HG02981 (cell line): Measurements from ENCODE around the gene MGAT3.
"Not testable (repeated sequence)": the region's sequence is repeated elsewhere in the genome, so short reads cannot be mapped to it uniquely, and the experiment has no call there.

Experiments
- ATAC-seq: cut with Tn5 transposase; IDR thresholded peaks from one replicate; pipeline ENCODE4 v1.9.1; 2021; ENCODE audit warnings: mild to moderate bottlenecking, moderate library complexity; ENCODE audit not compliant: unreplicated experiment

The MGAT3 gene

DNA sequence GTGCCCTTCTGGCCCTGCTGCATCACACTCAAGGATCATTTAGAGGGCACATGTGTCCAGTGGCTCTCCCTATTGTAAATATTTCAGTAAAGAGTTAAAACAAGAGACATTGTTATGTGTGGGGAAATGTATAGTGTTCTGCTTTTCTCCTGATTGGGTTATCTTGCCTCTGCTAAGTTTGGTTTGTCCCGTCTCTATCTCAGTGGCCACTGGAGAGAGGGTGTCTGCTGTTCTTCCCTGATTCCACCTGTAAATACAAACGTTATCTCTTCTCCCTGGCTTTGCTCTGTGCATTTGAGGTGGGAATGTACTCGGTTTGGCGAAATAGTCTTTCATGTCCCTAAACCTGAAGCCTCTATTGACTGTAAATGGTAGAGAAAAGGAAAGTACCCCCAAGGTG, 51.6 kb downstream of the MGAT3 start:
- ATAC-seq = no peak

DNA sequence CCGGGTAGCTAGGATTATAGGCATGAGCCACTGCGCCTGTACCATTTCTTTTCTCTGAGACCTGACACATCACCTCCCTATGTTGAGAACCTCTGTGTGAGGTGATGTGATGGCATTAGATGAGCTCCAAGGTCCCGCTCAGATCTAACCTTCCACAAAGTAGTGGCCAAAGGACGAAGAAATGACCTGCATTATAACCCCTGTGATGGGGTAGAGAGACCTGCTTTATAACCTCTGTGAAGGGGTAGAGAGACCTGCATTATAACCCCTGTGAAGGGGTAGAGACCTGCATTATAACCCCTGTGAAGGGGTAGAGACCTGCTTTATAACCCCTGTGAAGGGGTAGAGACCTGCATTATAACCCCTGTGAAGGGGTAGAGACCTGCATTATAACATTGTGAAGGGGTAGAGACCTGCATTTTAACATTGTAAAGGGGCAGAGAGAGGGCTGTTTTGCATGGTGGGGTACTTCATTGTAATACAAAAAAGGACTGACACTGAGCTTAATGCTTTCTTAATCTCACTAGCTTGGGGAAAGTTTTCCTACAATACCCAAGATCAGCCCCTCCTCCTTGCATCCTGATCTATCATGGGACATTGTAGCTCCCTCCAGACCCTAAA, 53.8 kb downstream of the MGAT3 start:
- ATAC-seq = no peak

DNA sequence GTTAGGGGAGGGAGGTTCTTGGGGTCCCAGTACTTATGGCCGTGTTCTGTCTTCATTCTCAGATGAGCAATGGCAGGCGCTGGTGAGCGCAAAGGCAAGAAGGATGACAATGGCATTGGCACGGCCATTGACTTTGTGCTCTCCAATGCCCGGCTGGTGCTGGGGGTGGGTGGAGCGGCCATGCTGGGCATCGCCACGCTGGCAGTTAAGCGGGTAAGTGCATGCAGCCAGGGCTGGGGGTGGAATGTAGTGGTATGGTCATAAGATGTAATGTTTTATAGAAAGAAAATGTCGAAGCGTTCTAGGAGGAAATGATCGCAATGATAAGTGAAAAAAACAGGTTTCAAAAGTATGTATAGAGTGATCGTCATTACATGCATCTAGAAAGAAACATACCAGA, 54.4 kb downstream of the MGAT3 start:
- ATAC-seq = no peak

DNA sequence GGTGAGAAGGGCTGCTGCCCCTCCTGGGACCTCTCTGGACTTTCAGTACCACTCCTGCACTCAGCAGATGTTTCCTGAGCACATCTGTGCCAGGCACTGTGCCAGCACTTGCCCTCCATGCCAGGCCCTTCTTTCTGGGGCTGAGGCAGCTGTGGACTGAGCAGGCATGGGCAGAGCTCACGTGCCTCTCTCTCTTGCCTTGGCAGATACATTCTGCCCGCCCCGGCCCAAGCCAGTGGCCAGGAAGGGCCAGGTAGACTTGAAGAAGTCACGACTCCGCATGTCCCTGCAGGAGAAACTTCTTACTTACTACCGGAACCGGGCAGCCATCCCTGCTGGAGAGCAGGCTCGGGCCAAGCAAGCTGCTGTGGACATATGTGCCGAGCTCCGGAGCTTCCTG, 55.2 kb downstream of the MGAT3 start:
- ATAC-seq = no peak

DNA sequence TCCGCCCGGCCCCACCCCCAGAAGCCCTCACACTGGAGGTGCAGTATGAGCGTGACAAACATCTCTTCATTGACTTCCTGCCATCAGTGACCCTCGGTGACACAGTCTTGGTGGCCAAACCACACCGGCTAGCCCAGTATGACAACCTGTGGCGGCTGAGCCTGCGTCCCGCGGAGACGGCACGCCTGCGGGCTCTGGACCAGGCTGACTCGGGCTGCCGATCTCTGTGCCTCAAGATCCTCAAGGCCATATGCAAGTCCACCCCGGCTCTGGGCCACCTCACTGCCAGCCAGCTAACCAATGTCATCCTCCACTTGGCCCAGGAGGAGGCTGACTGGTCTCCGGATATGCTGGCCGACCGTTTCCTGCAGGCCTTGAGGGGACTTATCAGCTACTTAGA, 57.0 kb downstream of the MGAT3 start:
- no peak for ATAC-seq

DNA sequence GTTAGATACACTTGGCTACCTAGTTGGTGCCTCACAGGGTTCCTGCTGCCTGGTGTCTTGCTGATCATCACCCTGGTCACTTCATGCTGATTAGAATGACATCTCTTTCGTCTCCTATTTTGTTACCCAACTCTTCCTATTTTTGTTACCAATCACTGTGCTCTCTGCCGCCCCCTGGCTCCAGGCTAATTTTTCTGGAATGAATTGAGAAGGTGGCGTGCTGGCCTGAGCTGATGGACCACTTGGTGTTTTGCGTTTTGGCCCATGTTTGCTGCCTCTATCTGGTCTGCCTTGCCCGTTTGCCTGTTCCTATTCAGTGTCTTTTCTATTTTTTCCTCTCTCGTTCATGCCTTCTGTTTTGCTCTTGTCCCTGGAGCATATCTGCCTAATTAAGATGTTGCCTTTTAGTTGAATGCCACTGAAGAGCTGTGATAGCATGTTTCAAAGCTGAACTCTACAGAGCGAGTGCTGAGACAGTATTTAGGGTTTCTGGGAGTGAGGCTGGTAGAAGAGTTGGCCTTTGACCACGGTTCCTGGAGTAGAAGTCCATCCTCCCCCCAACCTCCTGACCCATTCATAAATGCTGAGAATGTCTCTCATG, 57.7 kb downstream of the MGAT3 start:
- no peak for ATAC-seq

DNA sequence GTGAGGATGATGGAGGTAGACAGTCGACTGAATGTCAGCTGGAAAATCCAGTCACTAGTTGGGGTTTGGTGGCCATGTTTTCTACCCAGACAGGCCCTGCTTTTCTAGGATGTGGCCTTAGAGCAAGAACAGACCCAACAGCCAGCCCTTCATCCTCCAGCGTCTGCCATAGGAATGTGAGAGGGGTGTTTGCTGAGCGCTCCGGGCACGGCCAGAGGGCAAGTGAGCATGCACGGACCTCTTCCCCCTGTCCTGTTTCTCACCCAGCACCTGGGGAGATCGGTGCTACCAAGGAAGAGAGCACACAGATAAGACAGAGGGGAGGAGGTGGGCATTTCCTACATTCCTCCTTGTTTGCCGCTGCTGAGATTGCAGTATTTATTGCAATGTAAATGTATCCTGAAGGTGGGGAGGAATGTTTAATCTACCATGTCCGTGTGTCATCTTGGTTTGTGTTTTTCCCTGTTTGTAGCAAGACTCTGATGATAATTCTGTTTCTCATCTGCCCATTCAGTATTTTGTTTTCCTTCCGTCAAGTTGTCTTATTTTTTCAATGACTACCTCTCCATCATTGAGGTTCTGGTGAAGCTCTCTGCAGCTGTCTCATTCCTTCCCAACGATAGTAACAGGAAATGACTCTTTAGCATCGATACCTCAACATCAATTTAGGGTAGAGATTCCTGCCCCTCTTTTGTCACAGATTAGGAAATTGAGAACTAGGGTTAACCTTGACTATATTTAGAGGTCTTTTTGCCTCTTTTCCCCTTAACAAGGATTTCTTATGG, 58.6 kb downstream of the MGAT3 start:
- no peak for ATAC-seq

DNA sequence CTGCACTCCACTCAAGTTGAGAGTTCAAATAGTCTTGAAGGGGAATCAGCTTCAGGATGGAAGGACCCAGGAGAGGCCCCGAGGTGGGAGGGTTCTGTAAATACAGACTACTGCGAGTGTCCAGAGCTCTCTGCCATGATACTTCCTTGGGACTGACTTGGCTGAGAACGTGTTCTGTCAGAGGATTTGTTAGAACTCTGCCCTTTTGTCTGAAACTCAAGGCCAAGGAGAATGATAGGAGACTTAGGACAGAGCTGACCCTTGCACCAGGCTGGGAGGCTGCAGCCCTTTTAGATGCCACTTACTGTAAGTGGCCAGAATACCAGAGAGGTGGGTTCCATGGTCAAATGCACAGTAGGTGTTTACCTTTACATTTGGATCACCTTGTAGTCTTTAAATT, 60.7 kb downstream of the MGAT3 start:
- no peak for ATAC-seq

DNA sequence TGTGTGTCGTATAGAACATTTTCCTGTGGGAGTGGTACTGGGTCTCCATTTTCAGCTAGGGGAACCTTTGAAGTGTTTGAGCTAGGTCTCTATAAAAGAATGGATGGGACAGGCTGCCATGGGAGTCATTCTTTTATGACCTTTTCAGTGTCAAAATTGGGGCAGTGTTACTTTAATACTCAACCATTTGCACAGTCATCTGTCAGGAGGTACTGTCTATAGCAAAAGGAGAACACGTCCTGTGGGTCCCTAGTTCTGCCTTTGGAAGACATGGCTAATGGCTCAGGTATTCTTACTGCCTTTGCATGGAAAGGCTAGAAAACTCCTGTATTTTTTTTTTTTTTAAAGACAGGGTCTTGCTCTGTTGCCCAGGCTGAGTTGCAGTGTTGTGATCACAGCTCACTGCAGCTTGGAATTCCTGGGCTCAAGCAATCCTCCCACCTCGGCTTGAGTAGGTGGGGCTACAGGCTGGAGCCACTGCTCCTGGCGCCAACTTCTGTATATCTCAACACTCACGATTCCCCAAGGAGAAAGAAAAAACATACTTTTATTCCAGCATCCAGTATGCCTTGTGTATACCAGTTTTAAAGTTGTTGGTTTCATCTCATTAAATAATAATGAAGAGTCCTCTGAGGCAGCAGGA, 61.5 kb downstream of the MGAT3 start:
- ATAC-seq = no peak

DNA sequence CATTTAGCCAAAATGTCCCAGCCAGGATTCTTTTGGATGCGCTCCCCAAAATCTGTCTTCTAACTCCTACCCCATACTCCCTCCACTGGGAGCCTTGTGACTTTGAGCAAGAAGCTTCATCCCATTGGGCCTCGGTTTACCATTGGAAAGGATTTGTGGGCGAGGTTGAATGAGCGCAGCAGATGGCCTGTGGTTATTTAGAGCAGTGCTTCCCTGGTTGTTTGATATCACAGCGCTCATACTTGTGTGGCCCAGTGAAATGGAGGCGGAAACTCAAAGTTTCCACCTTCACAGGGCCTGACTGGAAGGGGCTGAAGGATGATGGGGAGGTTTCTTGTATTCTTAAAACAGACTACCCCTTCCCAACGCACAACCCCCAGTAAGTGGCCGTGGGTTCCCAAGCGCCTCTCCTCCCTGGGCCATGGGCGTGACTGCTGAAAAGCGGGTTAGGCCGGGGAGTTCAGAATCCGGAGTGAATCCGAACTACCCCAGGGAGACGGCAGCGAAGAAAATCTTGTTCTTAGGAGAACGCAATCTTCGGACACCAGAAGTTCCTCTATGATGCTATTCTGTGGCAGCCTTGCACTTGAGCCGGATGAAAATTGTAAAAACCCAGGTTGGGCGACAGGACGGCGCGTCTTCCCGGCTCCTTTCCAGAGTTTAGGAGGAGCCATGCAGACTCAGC, 62.3 kb downstream of the MGAT3 start:
- ATAC-seq = no peak

DNA sequence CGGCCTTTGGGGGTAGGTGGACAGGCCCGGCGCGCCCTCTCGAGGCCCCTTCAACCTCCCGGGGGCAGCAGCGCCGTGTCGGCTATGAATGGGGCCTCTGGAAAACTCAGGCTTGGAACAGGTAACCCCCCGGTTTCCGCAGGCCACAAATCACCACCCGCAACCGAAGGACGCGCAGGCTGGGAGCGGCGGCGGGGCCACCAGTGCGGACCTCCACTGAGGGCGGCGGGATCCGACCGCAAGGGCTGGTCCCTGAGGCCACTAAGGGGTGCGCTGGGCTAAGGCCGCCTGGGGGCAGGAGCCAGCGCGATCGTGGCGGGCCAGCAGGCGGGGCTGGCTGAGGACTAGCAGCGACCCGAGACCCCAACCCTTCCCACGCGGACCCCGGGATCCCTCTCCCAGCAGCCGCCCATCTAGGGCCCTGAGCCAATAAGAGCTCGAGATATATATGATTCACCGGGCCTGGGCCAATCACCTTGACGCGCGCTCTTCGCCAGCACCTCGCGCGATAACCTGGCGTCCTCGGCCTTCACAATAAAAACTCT, 62.9 kb downstream of the MGAT3 start:
- ATAC-seq = peak; percentile 78

DNA sequence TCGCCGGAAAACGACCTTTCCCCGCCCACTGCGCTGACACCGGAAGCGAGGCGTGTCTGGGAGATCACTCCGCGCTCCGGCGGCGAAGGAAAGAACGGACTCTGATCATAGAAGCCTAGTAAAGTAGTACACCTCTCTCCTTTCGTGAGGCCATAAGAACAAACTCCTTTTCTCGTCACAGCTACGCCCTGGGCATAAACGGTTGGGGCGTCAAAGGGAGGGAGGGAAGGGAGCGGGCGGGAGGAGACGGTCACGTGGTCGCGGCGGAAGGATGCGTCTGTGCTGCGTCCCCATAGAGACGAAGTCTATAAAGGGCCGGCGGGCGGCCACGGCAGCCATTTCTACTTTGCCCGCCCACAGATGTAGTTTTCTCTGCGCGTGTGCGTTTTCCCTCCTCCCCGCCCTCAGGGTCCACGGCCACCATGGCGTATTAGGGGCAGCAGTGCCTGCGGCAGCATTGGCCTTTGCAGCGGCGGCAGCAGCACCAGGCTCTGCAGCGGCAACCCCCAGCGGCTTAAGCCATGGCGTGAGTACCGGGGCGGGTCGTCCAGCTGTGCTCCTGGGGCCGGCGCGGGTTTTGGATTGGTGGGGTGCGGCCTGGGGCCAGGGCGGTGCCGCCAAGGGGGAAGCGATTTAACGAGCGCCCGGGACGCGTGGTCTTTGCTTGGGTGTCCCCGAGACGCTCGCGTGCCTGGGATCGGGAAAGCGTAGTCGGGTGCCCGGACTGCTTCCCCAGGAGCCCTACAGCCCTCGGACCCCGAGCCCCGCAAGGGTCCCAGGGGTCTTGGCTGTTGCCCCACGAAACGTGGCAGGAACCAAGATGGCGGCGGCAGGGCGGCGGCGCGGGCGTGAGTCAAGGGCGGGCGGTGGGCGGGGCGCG, 63.7 kb downstream of the MGAT3 start, which contains the start of gene ATF4:
TSS of gene ATF4 (plus strand) at position 337 of the 880 bp plus-strand sequence. CDS start 884 bp downstream, outside the sequence.
- peak; percentile 35 for ATAC-seq

DNA sequence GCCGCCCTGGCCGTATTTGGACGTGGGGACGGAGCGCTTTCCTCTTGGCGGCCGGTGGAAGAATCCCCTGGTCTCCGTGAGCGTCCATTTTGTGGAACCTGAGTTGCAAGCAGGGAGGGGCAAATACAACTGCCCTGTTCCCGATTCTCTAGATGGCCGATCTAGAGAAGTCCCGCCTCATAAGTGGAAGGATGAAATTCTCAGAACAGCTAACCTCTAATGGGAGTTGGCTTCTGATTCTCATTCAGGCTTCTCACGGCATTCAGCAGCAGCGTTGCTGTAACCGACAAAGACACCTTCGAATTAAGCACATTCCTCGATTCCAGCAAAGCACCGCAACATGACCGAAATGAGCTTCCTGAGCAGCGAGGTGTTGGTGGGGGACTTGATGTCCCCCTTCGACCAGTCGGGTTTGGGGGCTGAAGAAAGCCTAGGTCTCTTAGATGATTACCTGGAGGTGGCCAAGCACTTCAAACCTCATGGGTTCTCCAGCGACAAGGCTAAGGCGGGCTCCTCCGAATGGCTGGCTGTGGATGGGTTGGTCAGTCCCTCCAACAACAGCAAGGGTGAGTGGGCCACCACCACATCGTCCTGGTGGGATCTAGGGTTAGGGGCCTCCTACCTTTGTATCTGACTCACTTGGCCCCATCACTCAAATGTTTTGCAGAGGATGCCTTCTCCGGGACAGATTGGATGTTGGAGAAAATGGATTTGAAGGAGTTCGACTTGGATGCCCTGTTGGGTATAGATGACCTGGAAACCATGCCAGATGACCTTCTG, 64.5 kb downstream of the MGAT3 start:
- not testable (repeated sequence) for ATAC-seq

DNA sequence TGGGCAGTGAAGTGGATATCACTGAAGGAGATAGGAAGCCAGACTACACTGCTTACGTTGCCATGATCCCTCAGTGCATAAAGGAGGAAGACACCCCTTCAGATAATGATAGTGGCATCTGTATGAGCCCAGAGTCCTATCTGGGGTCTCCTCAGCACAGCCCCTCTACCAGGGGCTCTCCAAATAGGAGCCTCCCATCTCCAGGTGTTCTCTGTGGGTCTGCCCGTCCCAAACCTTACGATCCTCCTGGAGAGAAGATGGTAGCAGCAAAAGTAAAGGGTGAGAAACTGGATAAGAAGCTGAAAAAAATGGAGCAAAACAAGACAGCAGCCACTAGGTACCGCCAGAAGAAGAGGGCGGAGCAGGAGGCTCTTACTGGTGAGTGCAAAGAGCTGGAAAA, 65.3 kb downstream of the MGAT3 start:
- not testable (repeated sequence) for ATAC-seq

DNA sequence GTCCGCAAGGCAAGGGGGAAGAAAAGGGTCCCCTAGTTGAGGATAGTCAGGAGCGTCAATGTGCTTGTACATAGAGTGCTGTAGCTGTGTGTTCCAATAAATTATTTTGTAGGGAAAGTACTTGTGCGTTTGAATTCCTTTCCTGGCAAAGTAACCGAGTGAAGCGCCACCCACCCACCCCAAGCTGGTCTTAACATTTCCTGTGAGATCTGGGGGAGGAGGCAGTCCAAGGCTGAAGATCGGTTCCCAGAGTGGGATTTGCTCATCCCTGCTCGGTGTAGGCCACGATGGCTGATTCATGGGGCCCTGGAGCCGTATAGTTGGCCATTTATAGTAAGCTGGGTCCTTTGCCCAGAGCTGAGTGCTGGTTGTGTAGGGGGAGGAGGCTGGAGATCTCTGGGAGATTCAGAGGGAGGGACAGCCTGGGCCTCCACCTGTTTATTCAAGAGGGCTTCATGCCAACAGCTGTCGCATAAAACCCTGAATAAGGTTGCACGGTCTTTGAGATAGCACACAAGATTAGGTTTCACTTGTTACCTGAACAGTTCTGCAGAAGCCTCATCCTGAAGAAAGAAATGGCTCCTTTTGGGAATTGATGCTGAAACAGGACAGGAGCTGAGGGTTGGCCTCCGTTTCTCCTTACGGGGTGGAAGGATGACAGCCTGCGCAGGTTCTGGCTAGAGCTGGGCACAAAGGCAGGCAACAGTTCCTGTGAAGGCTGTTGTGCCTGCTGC, 65.9 kb downstream of the MGAT3 start:
- no peak for ATAC-seq

DNA sequence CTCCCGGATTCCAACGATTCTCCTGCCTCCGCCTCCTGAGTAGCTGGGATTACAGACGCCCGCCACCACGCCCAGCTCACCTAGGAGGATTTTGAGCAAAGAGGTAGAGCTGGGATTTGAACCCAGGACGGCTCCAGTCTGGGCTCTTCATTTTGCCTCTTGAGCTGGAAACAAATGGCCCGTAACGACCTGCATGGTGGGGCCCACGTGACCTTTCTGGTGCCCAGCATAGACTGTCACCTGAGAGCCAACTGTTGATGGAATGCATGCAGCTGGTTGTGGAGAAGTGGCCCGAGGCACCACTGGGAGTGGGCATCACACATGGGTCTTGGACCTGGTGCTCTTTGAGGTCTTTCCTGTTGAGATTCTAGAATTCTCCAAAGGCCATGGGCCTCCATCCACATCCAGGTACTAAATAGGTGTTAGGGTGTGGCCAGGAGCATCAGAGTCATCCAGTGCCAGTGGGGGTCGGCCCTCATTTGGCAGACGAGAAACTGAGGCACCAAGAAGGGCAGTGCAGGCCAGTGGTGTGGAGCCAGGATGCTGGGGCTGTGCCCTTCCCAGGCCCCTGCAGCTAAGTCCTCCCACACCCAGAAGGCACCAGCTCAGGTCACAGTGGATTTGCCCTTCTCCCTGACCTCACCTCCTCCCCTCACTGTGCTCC, 67.4 kb downstream of the MGAT3 start:
- no peak for ATAC-seq

DNA sequence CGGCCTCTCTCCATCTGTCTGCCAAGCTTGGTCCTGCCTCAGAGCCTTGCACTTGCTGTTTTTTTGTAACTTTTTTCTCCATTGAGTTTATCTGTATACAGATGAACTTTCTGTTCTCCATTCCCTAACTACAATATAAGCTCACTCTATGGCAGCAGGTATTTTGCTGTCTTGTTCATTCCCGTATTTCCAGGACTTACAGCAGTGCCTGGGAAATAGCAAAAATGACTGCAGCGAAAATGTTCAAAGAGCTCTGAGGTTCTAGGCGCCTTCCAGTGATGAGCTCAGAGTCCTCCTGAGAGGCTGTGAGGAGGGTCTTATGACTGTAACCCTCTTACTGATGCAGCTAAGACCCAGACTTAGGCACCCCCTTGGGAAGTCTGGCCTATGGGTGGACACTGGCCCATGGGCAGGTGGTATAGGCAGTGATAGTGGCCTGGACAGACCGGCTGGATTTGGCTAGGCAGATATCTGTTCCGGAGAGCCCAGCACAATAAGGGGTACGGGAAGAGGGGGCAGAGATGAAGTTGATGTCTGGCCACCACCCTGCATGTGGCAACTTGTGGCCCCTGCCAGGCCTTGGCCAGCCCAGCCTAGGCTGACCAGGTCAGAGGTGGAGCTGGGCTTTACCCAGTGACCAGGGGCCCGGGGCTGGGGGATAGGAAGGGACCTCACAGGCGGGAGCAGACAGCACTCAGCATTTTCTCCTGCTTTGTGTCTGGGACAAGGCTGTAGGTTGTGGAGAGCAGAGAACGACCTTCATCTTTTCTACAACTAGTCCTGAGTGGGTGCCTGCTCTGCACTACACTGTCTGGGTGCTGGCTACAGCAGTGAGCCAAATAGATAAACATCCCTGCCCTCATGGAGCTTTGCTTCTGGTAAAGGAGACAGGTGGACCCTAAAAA, 68.2 kb downstream of the MGAT3 start:
- ATAC-seq = no peak
